GM18520 (cell line): ENCODE measurements around the gene ZNF618.

Experiments used
- ATAC-seq: cut with Tn5 transposase; IDR thresholded peaks from one replicate; pipeline ENCODE4 v1.9.1; 2021; ENCODE audit not compliant: unreplicated experiment

Gene ZNF618

DNA sequence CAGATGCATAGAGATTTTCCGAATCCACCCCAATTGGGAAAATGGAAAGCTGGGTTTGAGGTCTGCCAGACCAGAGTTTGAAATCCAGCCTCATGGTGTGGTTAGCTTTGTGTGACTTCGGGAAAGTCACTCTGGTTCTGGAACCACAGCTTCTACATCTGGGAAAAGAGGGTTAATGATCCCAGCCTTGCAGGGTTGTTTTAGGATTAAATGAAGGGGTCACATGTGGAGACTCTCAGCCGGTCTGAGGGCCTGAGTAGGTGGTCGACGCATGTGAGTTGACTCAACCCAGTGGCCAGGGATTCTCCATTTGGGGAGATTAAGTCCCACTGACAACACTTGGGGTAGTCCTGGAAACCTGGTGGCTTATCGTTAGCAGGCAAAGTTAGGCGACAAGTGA lies 6.1 kb downstream of the ZNF618 start:
- no peak for ATAC-seq

DNA sequence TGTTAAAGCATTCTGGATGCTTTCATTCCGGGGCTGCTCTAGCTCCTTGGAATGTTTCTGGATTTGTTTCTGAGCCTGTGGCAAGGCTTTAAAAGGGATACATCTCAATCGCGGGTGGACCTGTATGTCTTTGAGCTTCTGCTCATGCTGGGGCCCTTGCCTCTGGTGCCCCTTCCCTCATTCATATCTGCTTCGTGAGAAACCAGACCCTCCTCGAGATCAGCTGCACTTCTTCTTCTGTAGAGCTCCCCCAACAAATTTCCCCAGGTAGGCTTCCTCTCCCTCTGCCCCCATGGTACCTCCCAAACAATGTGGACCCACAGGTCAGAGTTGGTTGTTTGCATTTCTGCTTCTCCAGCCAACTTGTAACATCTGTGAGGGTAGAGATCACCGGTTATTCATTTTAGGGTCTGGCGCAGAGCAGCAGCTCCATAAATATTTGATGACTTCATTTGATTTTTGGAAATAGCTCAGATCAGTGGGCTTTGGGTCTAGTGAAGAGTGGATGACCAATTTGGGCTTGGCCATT lies 6.6 kb downstream of the ZNF618 start:
- no peak for ATAC-seq

DNA sequence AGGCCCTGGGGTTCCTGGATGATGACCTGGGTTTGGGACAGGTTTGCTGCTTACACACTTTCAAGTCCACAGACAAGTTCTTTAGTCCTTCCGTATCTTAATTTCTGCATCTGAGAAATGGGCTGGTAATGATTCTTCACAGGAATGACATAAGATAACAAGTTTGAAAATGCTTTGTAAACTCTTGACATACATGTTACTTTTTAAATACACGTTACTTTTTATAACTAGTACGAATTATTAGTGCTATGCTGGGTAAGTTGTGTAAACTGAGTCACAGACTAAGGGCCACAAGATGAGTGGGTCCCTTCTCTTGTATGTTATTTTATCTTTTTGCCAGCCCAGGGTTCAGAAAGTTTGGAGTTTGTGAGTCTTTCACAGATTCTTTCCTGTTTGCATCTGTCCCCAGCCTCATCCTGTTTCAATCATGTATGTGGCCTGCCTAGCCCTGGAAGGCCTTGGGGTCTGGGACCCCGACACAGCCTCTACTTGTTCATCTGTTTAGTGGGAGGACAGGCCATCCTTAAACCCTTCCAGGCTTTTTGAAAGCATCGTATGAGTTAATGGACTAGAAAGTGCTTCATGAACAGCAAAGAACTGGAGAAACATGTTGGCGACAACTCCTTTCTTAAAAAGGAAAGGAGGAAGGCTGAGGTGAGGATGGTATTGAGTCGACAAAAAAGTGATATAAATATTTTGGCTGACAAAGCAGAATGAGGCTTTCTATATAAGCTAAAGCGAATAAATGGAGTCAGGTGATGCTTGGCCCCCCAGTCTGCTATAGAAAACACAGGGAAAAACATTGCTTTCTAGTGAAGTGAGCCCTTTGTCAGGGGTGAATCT lies 9.3 kb downstream of the ZNF618 start:
- ATAC-seq, result no peak

DNA sequence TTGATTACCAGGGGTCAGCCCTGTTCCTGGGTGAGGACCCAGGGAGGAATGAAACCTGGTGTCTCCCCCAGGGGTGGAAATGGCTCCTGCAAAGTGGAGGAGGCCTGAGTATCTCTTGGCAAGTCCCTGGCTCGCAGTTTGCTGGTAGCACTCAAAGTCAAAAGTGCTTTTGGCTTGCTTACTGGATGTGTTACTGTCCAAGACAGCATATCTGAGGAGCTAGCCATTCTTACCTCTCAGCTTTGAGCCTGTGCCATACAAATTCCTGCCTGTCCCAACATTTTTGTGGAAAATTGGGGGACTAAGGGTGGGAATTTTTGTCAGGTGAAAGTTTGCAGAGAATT lies 9.9 kb downstream of the ZNF618 start:
- no peak for ATAC-seq

DNA sequence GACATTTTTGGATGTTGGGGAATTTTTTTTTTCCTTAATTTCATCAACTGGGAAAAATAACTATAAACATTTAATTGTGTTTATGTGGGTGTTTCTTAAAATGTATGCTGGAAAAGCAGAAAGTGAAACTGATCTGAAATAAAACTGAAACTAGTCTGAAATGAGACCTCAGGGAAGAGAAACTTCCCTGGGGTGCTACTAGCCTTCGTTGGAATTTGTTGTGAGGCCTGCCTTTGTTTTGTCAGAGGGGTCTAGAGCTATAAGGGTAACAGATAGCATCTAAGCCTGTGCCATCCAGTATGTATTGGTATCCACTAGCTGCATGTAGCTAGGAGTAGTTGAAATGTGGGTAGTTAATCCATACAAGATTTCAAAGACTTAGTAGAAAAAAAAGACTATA lies 10.4 kb downstream of the ZNF618 start:
- no peak for ATAC-seq

DNA sequence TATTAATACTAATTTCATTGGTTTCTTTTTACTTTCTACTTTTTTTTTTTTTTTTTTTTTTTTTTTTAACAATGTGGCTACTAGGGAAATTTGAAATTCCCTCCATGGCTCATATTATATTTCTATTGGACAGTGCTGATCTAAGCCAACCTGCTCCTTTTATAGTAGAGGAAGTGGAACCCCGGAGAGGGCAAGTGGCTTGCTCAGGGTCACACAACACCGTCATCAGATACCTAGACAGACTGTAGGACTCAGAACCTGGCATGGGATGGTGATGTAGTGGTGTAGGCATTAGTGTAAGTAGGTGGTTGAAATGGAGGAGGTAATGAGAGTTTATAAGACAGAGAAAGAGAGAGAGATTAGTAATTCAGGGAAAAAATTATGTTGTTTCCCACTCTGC lies 10.8 kb downstream of the ZNF618 start:
- no peak for ATAC-seq

DNA sequence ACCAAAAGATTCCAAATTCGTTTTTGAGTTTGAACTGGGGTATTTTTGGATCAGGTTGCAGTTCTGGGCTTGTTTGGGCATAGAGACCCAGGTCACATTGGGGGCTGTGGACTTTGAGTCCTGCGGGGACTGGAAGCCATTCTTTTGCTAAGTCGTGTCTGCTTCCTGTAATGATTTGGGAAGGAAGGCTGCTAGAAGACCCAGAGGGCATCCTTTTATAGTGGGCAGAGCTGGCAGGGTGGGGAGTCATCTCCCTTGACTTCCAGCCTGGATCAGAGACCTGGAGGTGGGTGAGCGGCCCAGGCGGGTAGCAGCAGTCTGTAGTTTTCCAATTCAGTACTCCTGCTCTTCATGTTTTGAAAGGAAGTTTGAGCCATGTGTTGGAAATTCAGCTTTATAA lies 11.3 kb downstream of the ZNF618 start:
- no peak for ATAC-seq

DNA sequence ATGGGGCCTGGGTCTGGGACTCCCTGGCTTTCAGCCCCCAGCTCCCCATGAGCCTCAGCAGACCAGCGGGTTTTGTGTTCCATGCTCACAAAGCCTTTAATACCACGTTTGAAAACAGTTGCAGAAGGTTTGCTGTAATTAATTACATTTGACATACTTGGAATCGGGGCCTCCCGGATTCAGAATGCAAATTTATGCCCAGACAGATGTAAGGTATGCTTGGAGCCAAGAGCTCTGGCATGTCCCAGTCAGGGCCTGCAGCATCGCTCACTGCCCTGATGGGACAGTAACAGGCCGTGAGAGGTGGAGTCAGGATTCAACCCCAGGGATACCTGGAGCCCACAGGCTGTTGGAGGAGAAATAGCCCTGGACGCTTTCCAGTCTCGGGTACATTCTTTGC lies 12.2 kb downstream of the ZNF618 start:
- no peak for ATAC-seq

DNA sequence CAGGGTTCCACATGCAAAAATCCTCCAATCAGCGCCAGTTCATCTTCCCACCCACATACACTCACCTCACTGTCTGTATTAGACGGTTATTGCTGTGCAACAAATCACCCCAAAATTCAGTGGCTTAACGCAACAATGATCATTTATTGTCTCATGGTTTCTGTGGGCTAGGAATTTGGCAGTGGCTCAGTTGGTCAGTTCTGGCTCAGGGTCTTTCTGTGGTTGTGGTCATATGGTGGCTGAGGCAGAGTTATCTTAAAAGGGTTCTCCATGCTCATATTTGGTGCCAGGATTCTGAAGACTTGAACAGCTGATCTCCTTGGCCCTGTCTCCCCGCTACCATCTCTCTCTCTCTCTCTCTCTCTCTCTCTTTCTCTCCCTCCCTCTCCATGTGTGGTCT lies 12.9 kb downstream of the ZNF618 start:
- no peak for ATAC-seq

DNA sequence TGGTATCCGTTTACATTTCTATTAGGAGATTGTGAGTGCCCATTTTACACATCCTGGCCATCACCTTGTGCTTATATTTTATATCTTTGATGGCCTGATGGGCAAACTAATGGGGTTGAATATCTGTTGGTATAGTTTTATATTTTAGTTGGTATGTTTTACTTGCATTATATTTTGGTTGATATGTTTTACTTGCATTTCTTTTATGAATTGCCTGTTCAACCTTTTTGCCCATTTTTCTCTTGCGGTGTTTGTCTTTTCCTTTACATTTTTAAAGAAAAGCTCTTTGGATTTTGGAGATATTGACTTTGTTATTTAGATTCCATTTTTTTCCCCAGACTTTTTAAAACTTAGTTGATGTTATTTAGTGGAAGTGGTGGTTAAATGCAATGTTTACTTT lies 14.6 kb downstream of the ZNF618 start:
- no peak for ATAC-seq

DNA sequence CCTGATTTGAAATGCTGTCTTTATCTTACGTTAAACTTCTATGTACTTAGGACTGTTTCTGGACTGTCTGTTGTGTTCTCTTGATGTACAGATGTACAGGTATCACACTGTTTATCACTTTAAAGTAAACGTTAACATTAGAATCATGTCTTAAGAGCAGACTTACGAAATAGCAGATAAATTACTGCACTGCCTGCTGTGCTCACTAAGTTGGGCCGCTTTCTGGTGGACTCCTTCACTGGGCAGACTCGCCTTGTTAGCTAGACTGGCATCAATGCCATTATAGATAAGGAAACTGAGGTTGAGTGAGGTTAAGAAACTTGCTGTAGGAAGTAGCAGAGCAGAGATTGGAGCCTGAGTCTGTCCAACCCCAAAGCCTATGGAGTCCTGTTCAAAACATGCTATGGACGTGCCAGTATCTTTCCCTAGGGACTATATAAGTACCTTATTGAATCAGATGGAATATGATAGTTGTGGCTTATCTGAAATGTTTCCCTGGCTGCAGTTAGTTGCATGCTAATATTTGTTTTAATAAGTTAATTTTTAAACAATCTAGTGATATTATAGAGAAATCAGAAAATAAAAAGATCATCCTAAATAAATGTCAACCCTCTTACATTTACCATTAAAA lies 16.9 kb downstream of the ZNF618 start:
- ATAC-seq, result no peak

DNA sequence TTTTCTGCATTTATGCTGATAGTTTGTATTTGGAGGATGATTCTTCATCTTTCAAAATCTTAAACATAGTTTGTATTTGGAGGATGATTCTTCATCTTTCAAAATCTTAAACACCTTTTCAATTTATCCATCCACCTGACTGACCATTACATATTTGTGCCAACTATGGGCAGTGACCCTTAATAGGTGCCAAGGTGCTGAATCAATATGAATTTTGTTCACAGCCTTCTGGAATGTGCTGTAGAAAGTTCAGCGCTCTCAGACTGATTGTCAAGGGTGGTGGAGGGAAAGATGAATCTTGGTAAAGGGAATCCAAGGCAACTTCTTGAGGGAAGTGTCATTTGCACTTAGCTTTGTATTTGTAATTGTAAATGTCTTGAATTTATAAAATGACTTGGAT lies 18.1 kb downstream of the ZNF618 start:
- no peak for ATAC-seq

DNA sequence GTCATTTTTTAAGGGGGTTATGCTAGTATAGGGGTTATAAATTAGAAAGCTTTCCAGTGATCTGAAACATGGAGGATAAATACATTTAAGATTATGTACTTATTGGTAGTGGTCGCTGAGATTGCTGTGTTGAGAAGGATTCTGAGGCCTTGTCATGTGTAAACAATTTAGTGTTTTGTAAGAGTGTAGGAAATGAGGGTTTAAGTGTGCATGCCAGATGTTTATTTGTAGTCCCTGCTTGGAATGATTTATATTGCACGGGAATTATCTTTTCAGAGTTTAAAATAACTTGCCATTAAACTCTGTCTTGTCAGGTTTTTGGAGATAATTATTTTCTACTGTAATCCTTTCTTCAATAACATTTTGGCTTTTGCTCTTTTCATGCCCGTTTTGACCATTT lies 19.4 kb downstream of the ZNF618 start:
- no peak for ATAC-seq

DNA sequence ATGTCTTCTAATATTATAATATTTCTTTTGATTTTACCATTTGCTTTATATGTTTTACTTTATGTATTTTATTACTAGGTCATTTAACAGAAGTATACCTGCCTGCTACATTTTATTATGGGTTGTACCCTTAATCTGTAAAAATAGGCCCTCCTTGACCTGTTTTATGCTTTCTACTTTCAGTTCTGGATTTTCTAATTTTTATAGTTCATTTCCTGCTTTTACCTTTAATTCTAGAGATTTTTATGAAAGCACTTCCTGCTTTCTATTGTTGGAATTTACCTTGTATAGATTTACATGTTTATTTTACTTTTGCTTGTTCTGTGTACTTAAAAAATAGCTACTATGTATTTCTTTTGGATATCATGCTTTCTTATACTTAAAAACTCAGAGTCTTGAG lies 20.6 kb downstream of the ZNF618 start:
- no peak for ATAC-seq

DNA sequence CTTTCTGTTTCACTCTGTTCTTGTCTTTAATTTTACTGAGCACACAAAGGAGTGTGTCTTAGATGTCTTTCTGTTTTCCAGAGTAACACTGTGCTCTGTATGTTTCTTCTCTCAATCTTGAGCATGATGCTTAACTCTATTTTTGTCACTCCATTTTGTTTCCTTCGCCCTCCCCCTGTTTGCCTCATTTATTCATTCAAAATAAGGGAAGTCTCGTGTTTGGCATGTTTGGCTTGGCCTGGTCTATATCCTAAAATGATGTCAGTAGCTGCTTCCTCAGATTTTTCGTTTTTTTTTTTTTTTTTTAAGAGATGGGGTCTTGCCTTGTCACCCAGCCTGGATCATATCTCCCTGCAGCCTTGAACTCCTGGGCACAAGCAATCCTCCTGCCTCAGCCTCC lies 22.0 kb downstream of the ZNF618 start:
- ATAC-seq, result no peak

DNA sequence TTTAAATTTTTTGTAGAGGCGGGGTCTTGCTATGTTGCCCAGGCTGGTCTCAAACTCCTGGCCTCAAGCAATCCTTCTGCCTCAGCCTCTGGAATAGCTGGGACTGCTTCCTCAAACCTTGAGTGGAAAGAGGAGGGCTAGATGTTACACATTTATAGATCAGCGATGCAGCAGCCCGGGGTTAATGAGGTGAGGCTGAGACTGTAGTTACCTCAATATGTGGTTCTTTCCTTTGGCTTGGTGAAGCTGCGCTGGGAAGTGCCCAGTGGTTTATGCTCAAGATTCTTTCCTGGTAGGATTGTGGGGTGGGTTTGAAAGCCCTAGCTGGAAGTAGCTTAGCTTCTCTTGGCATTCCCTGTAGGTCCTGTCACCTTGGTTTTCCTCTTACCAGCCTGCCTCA lies 22.5 kb downstream of the ZNF618 start:
- no peak for ATAC-seq

DNA sequence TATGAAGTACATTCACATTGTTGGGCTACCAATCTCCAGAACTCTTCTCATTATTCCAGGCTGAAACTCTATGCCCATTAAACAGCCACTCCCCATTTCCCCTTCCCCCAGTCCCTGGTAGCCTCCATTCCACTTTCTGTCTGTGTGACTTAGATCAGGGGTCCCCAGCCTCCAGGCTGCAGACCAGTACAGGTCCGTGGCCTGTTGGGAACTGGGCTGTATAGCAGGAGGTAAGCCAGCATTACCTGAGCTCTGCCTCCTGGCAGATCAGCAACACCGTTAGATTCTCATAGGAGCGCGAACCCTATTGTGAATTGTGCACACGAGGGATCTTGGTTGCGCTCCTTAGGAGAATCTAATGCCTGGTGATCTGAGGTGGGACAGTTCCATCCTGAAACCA lies 23.1 kb downstream of the ZNF618 start:
- ATAC-seq, result no peak

DNA sequence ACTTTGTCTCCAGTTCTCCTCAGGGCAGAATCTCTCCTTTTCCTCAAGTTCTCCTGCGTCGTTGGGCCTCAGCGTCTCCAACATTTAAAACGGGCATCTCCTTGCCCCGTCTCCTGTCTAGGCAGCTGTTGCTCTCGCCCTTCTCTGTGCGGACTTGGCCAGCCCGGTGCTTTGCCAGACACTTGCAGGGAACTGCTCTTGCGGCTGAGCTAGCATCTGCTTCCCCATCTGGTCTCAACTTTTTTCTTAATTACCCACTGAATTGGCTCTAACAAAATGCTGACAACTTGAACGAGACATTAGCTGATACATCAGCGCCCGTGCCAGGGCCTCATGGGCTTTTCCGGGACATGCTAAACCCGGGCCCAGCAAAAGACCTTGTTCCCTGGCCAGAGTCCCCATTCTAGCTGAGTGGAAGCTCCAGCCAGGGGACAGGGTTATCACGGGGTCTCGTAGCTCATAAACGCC lies 25.1 kb downstream of the ZNF618 start:
- no peak for ATAC-seq

DNA sequence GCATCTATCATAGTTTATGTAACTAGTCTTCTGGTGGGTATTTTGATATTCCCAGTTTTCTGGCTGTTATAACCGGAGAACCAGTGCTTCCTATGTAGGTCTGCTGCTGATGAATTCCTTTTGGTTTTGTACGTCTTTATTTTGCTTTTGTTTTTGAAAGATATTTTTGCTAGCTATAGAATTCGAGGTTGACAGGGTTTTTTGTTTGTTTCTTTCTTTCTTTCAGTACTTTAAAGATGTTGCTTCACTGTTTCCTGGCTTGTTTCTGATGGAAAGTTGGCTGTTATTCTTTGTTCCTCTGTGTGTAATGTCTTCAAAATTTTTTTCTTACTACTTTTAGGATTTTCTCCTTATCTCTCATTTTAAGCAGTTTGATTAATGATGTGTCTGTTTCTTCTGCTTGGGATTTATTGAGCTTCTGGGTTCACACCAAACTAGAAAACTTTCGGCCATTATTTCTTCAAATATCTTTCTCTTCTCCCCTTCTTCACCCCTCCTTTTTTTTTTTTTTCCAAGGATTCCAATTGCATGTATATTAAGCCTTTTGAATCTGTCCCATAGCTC lies 27.5 kb downstream of the ZNF618 start:
- no peak for ATAC-seq

DNA sequence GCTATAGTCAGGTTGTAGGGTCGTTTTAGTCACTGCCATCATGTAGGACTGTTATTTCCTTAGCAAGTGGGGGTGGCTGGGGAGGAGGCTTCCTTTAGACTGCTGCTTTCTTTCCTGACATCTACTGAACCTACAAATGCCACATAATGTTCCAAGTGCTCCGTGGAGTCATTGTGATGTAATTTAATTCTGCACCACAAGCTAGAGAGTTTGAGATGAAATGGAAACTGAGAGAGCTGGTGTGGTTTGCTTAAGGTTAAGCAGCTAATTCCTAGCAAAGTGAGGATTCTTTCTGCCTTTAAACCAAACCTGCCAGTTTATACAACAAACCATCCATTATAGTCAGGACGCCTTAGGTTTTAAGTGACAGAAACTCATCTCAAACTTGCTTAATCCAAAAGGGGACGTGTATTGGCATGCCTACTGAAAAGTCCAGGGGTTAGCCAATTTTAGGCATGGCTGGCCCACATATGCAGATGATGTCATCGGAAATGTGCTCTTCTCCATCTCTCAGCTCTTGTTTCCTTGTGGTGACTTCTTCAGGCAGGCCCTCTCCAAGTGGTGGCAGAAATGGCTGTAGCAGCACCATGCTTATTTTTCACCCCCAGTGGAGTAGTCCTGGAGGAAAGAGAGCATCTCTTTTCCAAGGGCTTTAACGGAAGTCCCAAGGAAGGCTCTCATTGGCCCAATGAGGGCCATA lies 30.5 kb downstream of the ZNF618 start:
- no peak for ATAC-seq

DNA sequence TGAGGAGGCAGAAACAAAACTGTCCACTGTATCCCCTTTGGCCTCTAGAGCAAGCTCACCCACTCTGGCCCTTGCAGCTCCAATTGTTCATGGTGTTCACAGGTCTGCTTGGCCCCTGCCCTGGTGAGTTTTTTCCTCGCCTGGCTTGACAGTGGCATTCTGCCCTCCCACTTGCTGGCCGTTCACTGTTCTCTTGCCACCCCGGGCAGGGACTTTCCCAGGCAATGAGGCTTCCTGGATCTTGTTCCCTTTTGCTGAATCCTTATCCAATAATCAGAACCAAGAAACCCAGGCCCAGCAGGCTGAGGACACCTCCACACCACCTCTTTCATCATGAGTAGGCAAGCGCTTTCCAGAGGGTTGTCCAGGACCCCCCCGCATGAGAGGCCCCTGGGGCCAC lies 31.2 kb downstream of the ZNF618 start:
- no peak for ATAC-seq

DNA sequence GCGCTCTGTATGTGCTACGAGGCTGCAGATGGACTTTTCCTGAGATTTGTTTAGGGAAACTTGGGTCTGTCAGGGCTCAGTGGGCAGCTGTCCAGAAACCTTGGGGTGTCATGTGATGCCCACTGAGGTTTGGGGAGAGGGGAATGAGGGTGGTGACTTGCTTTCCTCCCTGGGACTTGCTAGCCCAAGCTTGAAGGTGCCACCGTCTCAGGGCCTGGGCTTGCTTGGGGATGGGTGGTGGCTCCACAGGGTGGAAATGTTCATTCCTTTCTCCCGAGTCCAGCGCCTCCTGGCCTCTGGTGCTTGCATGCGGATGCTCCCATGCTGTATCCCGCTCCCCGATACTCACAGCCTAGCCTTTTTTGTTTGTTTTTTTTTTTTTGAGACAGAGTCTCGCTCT lies 33.3 kb downstream of the ZNF618 start:
- ATAC-seq, result no peak
